HG03280 (cell line): Measurements from ENCODE around the gene SGSM2.
A peak's percentile ranks its signal among the peaks of the same experiment; 100 is the strongest.
"Not testable (repeated sequence)": the region's sequence is repeated elsewhere in the genome, so short reads cannot be mapped to it uniquely, and the experiment has no call there.

Source experiments
- ATAC-seq: cut with Tn5 transposase; IDR thresholded peaks from one replicate; pipeline ENCODE4 v1.9.1; 2021; ENCODE audit warnings: mild to moderate bottlenecking, moderate library complexity; ENCODE audit not compliant: unreplicated experiment

Gene SGSM2

GRCh38 chr17:2336852-2337543 is at the start of gene SGSM2:
Gene SGSM2 (plus strand): TSS chr17:2337501. CDS start chr17:2337689, 188 bp downstream.
- ATAC-seq: peak; percentile 14

- no peak for ATAC-seq
Measured at GRCh38 chr17:2289878-2290478, 47.3 kb upstream of the SGSM2 start.

- ATAC-seq: no peak
Measured at GRCh38 chr17:2292100-2292499, 45.2 kb upstream of the SGSM2 start.

- no peak for ATAC-seq
Measured at GRCh38 chr17:2295575-2295974, 41.7 kb upstream of the SGSM2 start.

GRCh38 chr17:2297023-2297422 is 40.3 kb upstream of the SGSM2 start:
- no peak for ATAC-seq

- ATAC-seq: no peak
Measured at GRCh38 chr17:2299136-2299535, 38.2 kb upstream of the SGSM2 start.

GRCh38 chr17:2299756-2300155 is 37.5 kb upstream of the SGSM2 start:
- ATAC-seq: no peak

- ATAC-seq: no peak
Measured at GRCh38 chr17:2302778-2303203, 34.5 kb upstream of the SGSM2 start.

GRCh38 chr17:2303204-2304188 is 33.8 kb upstream of the SGSM2 start, which contains the start of the genes SMG6 and SRR:
Gene SMG6 (minus strand): TSS chr17:2303785. CDS start chr17:2303720, 65 bp downstream.
Gene SRR (plus strand): TSS chr17:2303950. CDS start chr17:2315561, 11,611 bp downstream.
- peak; percentile 80 for ATAC-seq

- ATAC-seq: no peak
Measured at GRCh38 chr17:2304931-2305330, 32.4 kb upstream of the SGSM2 start.

- no peak for ATAC-seq
Measured at GRCh38 chr17:2309338-2310154, 27.8 kb upstream of the SGSM2 start.

GRCh38 chr17:2312736-2313135 is 24.6 kb upstream of the SGSM2 start:
- ATAC-seq: no peak

GRCh38 chr17:2316916-2317205 is 20.4 kb upstream of the SGSM2 start:
- ATAC-seq: not testable (repeated sequence)

GRCh38 chr17:2317796-2318195 is 19.5 kb upstream of the SGSM2 start:
- no peak for ATAC-seq

- ATAC-seq: no peak
Measured at GRCh38 chr17:2319051-2319450, 18.2 kb upstream of the SGSM2 start.

GRCh38 chr17:2321399-2321798 is 15.9 kb upstream of the SGSM2 start:
- no peak for ATAC-seq

GRCh38 chr17:2323629-2324314 is 13.5 kb upstream of the SGSM2 start:
- ATAC-seq: no peak

GRCh38 chr17:2331303-2331702 is 6.0 kb upstream of the SGSM2 start:
- no peak for ATAC-seq

- ATAC-seq: no peak
Measured at GRCh38 chr17:2335726-2336214, 1.5 kb upstream of the SGSM2 start.
